Measurements from ENCODE around the gene NUP93.

Gene NUP93

GRCh38 chr16:56814537-56815432, 84.9 kb downstream of the NUP93 start:
- H3K4me1 ChIP-seq (ENCODE audit: insufficient read depth, insufficient read length) = peaks cover 5% of the 10 kb centered on the region
- no peaks in the 10 kb centered on the region for H3K9me3 ChIP-seq (ENCODE audit: insufficient read depth, low read length)
- DNase-seq (ENCODE audit: low read depth, low spot score) = no peak
- no peak overlapping the region for H3K9ac ChIP-seq (ENCODE audit: insufficient read length, low read depth)
- no peak overlapping the region for H3K4me3 ChIP-seq (ENCODE audit: insufficient read length, low read depth)
- peaks cover 31% of the 10 kb centered on the region for H3K36me3 ChIP-seq (ENCODE audit: insufficient read depth, insufficient read length, low read length)
- TF ChIP-seq SUZ12 (IDR thresholded peaks at IDR 0.05; ENCODE audit: extremely low read depth, insufficient read depth, insufficient read length) (no peak), ZNF274 (IDR thresholded peaks at IDR 0.05; ENCODE audit: low read depth, low read length) (no peak), YY1 (IDR thresholded peaks at IDR 0.05; ENCODE audit: insufficient read depth, insufficient read length) (no peak)
- no peaks in the 10 kb centered on the region for H3K27me3 ChIP-seq (ENCODE audit: insufficient read depth, insufficient read length)

GRCh38 chr16:56815721-56816120, 85.8 kb downstream of the NUP93 start:
- peaks cover 32% of the 10 kb centered on the region for H3K36me3 ChIP-seq (ENCODE audit: insufficient read depth, insufficient read length, low read length)
- peaks cover 5% of the 10 kb centered on the region for H3K4me1 ChIP-seq (ENCODE audit: insufficient read depth, insufficient read length)
- H3K9ac ChIP-seq (ENCODE audit: insufficient read length, low read depth) = no peak overlapping the region

GRCh38 chr16:56817056-56817455, 87.1 kb downstream of the NUP93 start:
- Histone ChIP-seq H3K36me3 (ENCODE audit: insufficient read depth, insufficient read length, low read length) (peaks cover 45% of the 10 kb centered on the region), H3K9me3 (ENCODE audit: insufficient read depth, low read length) (no peaks in the 10 kb centered on the region), H3K9ac (ENCODE audit: insufficient read length, low read depth) (no peak overlapping the region), H3K27me3 (ENCODE audit: insufficient read depth, insufficient read length) (no peaks in the 10 kb centered on the region), H3K4me3 (ENCODE audit: insufficient read length, low read depth) (no peak overlapping the region), H3K4me1 (ENCODE audit: insufficient read depth, insufficient read length) (peaks cover 5% of the 10 kb centered on the region)
- TF ChIP-seq YY1 (IDR thresholded peaks at IDR 0.05; ENCODE audit: insufficient read depth, insufficient read length) (no peak), ZNF274 (IDR thresholded peaks at IDR 0.05; ENCODE audit: low read depth, low read length) (no peak), SUZ12 (IDR thresholded peaks at IDR 0.05; ENCODE audit: extremely low read depth, insufficient read depth, insufficient read length) (no peak)
- no peak for DNase-seq (ENCODE audit: low read depth, low spot score)

More at GRCh38 chr16:56815721-56816120, 85.8 kb downstream of the NUP93 start:
- DNase-seq (ENCODE audit: low read depth, low spot score) = no peak
- TF ChIP-seq SUZ12 (IDR thresholded peaks at IDR 0.05; ENCODE audit: extremely low read depth, insufficient read depth, insufficient read length) (no peak), ZNF274 (IDR thresholded peaks at IDR 0.05; ENCODE audit: low read depth, low read length) (no peak), YY1 (IDR thresholded peaks at IDR 0.05; ENCODE audit: insufficient read depth, insufficient read length) (no peak)
- no peak overlapping the region for H3K4me3 ChIP-seq (ENCODE audit: insufficient read length, low read depth)
- H3K27me3 ChIP-seq (ENCODE audit: insufficient read depth, insufficient read length) = no peaks in the 10 kb centered on the region
- no peaks in the 10 kb centered on the region for H3K9me3 ChIP-seq (ENCODE audit: insufficient read depth, low read length)

GRCh38 chr16:56817938-56818337, 88.0 kb downstream of the NUP93 start:
- Histone ChIP-seq H3K9me3 (ENCODE audit: insufficient read depth, low read length) (no peaks in the 10 kb centered on the region), H3K9ac (ENCODE audit: insufficient read length, low read depth) (no peak overlapping the region), H3K4me1 (ENCODE audit: insufficient read depth, insufficient read length) (peaks cover 5% of the 10 kb centered on the region), H3K27me3 (ENCODE audit: insufficient read depth, insufficient read length) (no peaks in the 10 kb centered on the region), H3K4me3 (ENCODE audit: insufficient read length, low read depth) (no peak overlapping the region), H3K36me3 (ENCODE audit: insufficient read depth, insufficient read length, low read length) (peaks cover 50% of the 10 kb centered on the region)
- TF ChIP-seq ZNF274 (IDR thresholded peaks at IDR 0.05; ENCODE audit: low read depth, low read length) (no peak), YY1 (IDR thresholded peaks at IDR 0.05; ENCODE audit: insufficient read depth, insufficient read length) (no peak), SUZ12 (IDR thresholded peaks at IDR 0.05; ENCODE audit: extremely low read depth, insufficient read depth, insufficient read length) (no peak)
- DNase-seq (ENCODE audit: low read depth, low spot score) = no peak

GRCh38 chr16:56823081-56823733, 93.3 kb downstream of the NUP93 start:
- no peak for DNase-seq (ENCODE audit: low read depth, low spot score)
- peaks cover 2% of the 10 kb centered on the region for H3K4me1 ChIP-seq (ENCODE audit: insufficient read depth, insufficient read length)
- no peaks in the 10 kb centered on the region for H3K9me3 ChIP-seq (ENCODE audit: insufficient read depth, low read length)
- no peaks in the 10 kb centered on the region for H3K27me3 ChIP-seq (ENCODE audit: insufficient read depth, insufficient read length)
- TF ChIP-seq YY1 (IDR thresholded peaks at IDR 0.05; ENCODE audit: insufficient read depth, insufficient read length) (no peak), ZNF274 (IDR thresholded peaks at IDR 0.05; ENCODE audit: low read depth, low read length) (no peak), SUZ12 (IDR thresholded peaks at IDR 0.05; ENCODE audit: extremely low read depth, insufficient read depth, insufficient read length) (no peak)
- H3K36me3 ChIP-seq (ENCODE audit: insufficient read depth, insufficient read length, low read length) = peaks cover 76% of the 10 kb centered on the region
- peak overlapping the region; percentile 34 for H3K9ac ChIP-seq (ENCODE audit: insufficient read length, low read depth)
- H3K4me3 ChIP-seq (ENCODE audit: insufficient read length, low read depth) = no peak overlapping the region

DNA sequence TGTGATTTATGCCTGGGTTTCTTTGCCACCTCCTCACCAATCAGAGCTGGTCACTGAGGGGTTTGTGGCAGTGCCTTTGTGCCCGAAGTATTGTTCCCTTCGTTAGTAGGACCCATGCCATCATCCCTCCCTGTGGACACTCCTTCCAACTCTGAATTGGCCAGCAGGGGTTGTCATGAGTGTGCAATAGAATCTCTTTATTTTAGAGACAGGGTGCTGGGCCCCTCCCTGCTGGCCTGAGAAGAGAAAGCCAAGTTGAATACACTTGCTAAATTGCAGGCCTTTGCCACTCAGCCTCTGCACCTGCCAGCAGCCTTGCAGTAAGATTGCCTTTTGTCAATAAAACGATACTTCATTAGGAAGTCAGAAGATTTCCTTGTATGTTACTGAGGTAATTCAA, 94.4 kb downstream of the NUP93 start:
- H3K27me3 ChIP-seq (ENCODE audit: insufficient read depth, insufficient read length) = no peaks in the 10 kb centered on the region
- no peak overlapping the region for H3K4me3 ChIP-seq (ENCODE audit: insufficient read length, low read depth)
- no peak for TF ChIP-seq YY1 (IDR thresholded peaks at IDR 0.05; ENCODE audit: insufficient read depth, insufficient read length)
- no peak for TF ChIP-seq SUZ12 (IDR thresholded peaks at IDR 0.05; ENCODE audit: extremely low read depth, insufficient read depth, insufficient read length)
- no peak for TF ChIP-seq ZNF274 (IDR thresholded peaks at IDR 0.05; ENCODE audit: low read depth, low read length)
- no peak overlapping the region for H3K9ac ChIP-seq (ENCODE audit: insufficient read length, low read depth)
- H3K4me1 ChIP-seq (ENCODE audit: insufficient read depth, insufficient read length) = peaks cover 2% of the 10 kb centered on the region
- H3K9me3 ChIP-seq (ENCODE audit: insufficient read depth, low read length) = no peaks in the 10 kb centered on the region
- peaks cover 75% of the 10 kb centered on the region for H3K36me3 ChIP-seq (ENCODE audit: insufficient read depth, insufficient read length, low read length)
- DNase-seq (ENCODE audit: low read depth, low spot score) = no peak

GRCh38 chr16:56824804-56825203, 94.9 kb downstream of the NUP93 start:
- no peak for DNase-seq (ENCODE audit: low read depth, low spot score)
- Histone ChIP-seq H3K4me3 (ENCODE audit: insufficient read length, low read depth) (no peak overlapping the region), H3K36me3 (ENCODE audit: insufficient read depth, insufficient read length, low read length) (peaks cover 75% of the 10 kb centered on the region), H3K9me3 (ENCODE audit: insufficient read depth, low read length) (no peaks in the 10 kb centered on the region), H3K4me1 (ENCODE audit: insufficient read depth, insufficient read length) (peaks cover 2% of the 10 kb centered on the region), H3K27me3 (ENCODE audit: insufficient read depth, insufficient read length) (no peaks in the 10 kb centered on the region), H3K9ac (ENCODE audit: insufficient read length, low read depth) (no peak overlapping the region)
- TF ChIP-seq ZNF274 (IDR thresholded peaks at IDR 0.05; ENCODE audit: low read depth, low read length) (no peak), SUZ12 (IDR thresholded peaks at IDR 0.05; ENCODE audit: extremely low read depth, insufficient read depth, insufficient read length) (no peak), YY1 (IDR thresholded peaks at IDR 0.05; ENCODE audit: insufficient read depth, insufficient read length) (no peak)
